HG03064 (cell line): ENCODE data around the gene GID8.
"Not testable (repeated sequence)": the region's sequence is repeated elsewhere in the genome, so short reads cannot be mapped to it uniquely, and the experiment has no call there.

Source experiments
- ATAC-seq: cut with Tn5 transposase; IDR thresholded peaks from one replicate; pipeline ENCODE4 v1.9.1; 2021; ENCODE audit warnings: low read depth; ENCODE audit not compliant: unreplicated experiment

Gene GID8

DNA sequence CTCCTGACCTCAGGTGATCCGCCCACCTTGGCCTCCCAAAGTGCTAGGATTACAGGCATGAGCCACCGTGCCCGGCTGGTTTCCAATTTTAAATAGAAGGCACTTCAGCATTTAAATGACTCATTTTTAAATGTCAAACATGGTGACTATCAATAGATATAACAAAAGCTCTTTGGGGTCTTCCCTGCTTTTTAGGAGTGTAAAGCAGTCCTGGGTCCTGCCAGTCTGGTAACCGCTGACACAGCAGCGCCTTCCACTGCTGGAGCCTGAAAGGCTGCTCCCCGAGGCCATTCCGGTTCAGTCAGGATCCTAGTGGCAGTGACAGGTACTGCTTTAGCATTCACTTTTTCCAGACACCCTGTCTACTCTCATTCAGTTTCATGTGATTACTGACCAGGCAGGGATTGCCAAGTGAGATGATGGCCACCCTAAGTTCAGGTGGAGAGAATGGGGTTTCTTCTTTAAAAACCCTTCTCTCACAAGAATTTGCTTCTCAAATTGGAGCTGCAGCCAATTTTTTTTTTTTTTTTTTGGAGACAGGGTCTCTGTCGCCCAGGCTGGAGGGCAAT, 16.7 kb upstream of the GID8 start:
- ATAC-seq = no peak

DNA sequence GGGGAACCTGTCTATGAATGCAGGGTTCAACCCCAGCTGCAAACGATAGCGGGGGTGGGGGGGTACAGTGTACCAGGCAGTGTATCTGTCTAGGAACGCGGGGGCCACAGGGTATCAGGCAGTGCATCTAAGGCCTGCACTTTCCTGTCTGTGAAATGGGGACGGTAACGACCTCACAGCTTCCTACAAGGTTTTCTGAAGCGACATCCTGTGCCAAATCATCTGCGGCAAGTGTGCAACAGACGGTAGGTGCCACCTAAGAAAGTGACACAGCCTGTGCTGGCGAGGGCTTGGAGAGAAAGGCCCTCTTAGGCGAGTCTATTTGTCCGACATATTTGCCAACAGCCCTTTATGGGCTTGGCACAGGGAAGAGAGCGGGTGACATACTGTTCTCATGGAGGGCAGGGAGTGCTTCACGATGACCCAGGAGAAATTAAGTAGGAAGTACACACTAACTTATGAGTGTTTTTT, 15.5 kb upstream of the GID8 start:
- no peak for ATAC-seq

DNA sequence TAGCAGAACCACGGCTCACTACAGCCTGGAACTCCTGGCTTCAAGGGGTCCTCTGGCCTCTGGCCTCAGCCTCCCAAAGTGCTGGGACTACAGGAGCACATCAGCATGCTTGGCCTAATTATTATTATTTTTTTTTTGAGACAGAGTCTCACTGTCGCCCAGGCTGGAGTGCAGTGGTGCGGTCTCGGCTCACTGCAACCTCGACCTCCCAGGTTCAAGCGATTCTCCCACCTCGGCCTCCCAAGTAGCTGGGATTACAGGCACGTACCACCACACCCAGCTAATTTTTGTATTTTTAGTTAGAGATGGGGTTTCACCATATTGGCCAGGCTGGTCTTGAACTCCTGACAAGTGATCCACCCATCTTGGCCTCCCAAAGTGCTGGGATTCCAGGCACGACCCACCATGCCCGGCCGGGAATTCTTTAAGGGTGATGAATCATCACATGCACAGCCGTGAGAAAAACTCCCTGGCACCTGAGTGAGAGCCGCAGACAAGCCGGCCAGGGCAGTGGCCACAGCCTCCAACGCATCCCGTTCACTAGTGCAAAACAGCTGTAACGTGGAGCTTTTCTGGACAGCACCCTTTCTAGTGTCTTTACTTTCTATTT, 14.8 kb upstream of the GID8 start:
- ATAC-seq = not testable (repeated sequence)

DNA sequence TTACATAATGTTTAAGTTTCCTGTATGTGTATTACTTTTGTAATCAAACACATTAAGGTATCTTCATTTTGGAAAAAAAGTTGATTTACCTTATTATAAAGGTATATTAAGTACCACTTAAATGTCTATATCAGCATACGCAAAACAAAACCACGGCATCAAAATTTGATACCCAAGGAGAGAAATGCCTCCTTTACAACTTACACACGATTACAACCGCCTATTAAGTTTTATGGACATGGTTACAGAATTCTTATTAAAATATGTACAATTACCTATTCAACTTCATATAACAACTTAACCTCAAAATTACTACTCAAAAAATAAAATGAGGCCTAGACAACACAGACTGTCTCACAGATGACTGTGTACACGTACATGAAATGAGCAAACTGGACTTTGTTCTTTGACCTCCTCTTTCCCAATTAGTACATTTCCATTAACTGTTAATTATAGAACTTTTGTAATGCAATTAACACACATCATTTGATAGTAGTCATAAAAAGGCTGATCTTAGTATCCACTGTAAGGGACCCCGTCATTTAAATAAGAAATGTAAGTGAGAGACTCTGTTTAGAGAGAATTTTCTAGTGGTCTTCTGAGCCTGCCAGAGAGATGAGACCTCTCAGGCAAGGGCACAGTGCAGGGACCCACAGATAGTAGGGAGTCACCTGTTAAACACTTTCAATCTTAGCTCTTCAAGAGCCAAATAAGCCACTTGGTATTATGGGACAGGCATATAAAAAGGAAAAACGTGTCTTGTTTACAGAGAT, 14.1 kb upstream of the GID8 start:
- no peak for ATAC-seq

DNA sequence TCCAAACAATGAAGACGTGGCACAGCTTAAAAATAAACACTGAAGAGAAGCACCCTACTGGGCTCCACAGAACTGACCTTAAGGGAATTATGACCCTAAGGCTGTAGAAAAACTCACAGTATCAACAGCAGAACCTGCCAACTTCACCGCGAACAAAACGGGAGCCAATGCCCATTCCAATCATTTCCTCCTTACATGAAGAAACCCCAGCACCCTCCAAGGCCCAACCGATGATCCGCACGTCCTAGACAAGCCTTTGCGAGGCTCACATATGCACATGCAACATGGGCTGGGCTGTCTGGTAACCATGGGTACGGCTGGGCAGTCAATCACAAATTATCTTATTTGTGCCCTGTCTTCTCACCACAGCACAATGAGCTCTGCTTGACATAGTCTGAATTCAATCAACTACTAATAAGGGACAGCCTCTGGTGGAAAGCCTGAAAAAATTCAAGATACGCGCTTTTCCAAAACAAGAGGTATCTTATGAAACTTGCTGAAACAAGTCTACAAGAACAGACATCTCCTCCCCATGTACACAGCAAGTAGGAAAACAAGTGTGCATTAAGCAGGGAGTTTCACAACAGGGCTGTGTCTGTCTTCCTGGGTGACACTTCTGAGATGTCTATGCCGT, 13.4 kb upstream of the GID8 start:
- no peak for ATAC-seq

DNA sequence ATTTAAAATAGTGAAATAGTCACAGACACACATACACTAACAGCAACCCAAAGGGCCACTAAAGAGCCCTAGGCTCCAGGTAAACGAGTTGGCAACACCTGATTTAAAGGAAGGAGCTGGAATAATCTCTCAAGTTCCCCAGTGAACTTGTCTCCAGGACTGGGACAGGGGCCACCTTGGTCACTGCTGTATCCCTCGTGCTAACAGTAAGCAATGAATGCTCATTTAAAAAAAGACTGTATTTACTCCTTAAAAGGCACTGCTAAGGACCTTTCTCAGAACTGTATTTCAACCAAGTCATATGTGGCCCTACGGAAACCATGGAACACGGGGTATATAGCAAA, 12.9 kb upstream of the GID8 start:
- ATAC-seq = no peak

DNA sequence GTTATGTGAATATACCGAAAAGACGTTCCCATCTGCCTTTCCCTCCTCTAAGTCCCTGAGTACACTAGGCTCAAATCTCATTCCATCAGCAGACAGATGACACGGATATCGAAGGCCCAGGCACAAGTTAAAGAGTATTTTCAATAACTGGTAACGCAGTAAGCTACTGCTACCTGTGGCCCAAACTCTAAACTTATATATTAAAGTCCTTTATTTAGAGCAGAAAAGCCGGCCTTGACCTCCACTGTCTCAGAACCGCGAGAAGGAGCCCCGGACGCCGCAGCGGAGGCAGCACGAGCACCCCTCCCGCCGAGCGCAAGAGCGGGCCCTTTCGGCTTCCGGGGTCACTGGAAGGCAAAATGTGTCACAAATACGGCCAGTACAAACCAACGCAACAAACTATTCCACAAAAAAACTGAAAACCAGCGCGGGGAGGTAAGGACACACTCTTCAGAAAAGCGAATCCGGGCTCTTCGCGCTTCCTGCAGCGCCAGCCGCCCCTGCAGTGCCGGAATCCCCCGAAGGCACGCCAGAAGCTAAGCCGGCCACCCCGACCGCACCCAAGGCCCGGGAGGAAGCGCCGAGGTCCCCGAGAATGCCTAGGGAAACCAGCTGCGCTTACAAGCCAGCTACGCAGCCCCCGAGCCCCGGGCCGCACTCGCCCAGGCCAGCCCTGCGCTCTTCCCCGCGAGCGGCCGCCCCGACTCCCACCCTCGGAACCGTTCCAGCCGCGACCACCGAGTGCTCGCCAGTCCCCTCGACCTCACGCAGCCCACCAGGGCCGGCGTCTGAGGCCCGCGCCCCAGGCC, 12.3 kb upstream of the GID8 start:
- peak; percentile 16 for ATAC-seq

DNA sequence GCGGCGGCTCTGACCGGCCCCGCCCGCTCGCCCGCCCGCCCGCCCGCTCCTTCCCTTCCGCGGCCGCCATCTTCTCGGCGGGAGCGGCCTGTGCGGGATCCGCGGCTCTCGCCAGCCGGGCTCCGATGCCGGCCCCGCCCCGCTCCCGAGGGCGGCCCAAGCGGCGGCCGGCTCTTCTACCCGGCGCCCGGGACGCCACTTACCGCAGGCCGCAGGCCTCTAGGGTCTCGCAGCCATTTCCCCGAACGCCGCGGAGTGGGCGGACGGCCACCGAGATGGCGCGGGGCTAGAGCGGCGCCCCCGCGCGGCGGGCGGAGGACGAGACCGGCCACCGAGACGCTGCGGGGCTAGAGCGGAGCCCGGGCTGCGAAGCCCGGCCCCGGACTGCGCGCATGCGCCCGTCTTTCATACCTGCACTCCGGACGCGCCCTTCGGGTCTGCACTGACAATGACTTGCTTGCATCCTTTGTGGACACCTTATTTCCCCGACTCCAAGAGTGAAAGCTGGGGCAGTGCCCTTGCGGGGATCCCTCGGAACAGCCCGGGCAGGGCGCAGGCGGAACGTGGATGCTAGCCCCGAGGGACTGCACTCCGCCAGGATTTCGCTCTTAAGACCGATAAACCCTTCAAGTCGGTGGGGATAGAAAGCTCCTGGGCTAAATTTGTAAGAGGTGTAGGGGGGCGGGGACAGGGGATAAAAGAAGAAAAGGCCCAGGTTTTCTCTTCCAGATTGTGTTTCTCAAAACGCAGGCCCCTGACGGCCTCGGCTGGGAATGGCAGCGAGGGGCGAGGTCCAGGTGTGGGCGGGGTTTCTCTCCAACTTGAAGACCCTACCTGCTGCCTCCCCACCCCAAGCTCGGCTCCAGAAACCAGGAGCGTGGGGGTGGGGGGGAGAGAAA, 11.5 kb upstream of the GID8 start, which contains the start of gene DIDO1:
Gene DIDO1 (minus strand): TSS at position 277 of the 899 bp plus-strand sequence.
- peak; percentile 54 for ATAC-seq

DNA sequence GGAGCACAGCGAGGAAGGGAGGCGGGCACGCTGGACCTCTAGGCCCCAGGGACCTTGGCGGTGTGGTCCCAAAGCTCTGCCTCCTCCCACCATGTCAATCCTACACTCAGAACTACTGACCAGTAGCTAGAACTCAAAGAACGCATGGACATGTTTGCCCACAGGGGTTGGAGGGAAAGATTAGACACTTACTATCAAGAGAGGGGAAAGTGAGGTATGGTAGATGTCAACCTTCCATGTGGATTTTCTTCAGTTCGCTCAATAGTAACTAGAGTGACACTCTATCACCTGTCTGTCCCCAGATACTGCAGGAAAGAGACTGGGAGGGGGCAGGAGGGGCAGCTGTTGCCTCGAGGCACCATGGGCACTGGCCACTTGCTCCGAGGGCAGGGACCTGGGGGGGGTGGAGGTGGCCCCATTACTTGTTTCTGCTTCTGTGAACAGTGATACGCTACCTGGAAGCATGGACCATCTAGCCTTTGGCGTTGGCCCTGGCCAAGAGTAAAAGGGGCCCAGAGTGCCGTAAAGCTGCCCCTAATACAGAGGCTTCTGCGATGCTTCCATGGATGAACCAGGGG, 10.7 kb upstream of the GID8 start:
- no peak for ATAC-seq

DNA sequence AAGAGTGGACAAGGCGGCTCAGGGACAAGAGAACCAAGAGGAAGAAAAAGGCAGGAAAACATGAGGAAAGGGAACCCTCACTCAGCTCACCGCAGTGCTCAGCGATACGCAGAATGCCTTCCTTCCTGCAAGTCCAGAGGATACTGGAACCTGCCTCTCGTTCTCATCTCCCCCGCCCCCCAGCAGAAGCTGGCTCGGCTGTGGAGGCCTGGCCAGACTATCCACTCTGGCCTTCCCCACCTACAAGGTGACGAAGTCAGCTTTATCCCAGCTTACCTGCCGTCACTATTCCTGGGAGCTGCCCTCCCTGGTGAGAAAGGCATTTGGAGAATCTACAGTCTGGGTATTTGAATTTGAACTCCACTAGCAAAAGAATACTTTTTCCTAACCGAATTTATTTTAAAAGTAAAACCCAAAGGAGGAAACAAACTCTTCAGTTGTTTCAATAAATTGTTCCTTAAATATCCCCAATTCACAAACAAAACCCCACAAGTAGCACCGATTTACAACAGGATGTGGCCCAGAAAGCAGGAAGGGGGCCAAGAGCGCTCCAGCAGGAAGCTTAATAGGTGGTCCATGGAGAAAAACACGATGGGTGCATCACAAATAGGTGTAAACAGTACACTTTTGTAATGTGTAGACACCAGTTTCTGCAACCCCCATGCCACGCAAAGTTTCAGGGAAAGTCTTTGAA, 9.6 kb upstream of the GID8 start:
- no peak for ATAC-seq

DNA sequence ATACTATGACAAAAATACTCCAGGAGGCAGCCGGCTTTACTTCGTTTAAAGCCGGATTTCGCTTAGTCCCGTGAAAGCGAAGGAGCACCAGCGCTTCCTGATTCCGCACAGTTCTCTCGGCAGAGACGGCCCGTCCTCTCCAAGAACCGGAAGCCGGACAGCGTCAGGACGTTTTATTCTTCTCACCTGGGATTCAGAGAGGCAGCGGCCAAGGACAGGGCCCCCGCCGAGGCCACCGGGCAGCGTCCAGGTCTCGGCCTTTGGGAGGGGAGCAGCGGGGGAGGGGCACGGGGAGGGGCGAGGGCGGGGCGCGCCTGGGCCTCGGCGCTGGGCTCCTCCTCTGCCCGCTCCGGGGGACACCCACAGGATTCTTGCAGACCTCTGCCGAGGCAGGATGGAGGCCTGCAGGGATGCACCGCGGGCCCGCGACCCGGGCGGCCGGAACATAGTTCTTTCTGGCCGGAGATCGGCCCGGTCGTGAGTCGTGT, 8.9 kb upstream of the GID8 start:
- no peak for ATAC-seq

DNA sequence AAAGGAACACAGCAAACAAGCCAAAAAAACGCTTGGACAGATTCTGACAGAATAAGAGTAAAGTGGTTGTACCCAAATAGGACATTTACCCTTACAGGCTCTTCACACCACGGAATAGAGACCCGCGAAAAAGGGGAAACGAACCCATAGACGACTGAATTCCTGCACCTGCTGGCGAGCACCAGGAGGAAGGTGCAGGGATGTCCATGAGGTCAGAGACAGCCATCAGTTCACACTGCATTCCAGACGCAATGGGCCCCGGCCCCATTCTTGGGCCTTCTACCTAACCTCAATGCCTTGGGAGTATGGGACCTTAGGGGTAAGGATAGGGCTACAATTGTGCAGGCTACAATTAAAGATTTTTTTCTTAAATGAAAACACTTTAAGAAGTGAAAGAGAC, 6.5 kb upstream of the GID8 start:
- ATAC-seq = no peak

DNA sequence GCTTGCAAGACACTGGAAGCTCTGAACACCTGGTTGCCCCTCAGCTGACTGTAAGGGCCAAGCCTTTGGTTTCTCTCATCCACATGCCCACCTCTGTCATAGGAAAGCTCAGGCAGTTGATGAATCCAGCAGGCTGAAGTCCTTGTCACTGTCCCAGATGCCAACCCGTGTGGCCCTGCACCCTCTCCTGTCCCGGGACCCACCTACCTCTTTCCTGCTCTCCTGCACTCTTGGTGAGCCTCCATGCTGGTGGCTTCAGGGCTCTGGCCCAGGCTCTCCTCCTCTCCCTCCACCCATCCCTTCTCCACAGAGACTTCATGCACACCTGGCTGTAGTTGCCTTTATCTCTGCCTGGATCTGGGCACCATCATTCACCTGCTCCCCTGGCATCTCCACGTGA, 4.0 kb upstream of the GID8 start:
- ATAC-seq = no peak

DNA sequence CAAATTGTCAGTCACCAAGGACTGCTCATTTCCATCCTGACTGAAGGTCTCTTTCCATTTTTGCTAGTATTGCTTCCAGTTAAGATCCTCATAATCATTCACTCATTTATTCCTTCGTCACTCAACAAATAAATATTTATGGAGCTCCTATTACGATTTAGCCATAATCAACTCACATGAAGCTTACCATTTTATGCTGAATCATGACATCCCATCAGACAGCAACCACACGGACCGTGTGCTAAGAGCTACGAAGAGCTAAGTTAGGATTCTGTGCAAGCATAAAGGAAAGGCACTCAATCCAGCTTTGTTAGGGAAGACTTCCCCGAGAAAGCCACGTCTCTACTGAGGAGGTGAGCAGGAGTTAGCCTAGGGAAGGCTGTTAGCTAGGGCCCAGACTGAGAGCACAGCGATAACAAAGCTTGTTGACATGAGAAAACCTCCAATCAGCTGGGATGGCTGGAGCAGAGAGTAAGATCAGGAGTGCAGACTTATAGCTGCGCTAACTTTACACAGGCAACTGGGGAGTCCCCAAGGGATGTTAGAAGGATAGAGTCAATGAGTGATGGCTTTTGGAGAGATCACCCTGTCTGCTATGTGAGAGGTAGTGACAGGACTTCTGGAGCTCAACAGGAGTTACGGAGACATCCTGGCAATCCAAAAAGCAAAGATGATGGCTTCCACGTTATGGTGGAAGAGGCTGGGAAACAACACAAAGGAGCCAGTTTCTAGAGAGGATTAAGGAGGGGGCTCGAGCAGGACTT, 2.6 kb upstream of the GID8 start:
- no peak for ATAC-seq

DNA sequence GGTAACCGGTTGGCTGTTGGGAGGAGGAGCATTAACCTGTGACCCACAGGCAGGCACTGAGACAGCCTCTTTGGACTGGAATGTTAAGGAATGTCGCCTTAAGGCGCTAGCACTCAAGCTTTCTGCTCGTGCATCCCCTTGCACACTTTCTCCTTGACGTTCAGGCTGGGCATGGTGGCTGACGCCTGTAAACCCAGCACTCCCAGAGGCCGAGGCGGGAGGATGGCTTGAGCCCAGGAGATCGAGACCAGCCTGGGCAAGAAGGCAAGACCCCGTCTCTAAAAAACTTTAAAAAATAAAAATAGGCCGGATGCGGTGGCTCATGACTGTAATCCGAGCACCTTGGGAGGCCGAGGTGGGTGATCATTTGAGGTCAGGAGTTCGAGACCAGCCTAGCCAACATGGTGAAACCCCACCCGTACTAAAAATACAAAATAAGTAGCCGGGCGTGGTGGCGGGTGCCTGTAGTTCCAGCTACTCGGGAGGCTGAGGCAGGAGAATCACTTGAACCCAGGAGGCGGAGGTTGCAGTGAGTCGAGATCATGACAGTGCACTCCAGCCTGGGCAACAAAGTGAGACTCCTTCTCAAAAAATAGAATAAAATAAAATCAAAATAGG, 1.9 kb upstream of the GID8 start:
- no peak for ATAC-seq

DNA sequence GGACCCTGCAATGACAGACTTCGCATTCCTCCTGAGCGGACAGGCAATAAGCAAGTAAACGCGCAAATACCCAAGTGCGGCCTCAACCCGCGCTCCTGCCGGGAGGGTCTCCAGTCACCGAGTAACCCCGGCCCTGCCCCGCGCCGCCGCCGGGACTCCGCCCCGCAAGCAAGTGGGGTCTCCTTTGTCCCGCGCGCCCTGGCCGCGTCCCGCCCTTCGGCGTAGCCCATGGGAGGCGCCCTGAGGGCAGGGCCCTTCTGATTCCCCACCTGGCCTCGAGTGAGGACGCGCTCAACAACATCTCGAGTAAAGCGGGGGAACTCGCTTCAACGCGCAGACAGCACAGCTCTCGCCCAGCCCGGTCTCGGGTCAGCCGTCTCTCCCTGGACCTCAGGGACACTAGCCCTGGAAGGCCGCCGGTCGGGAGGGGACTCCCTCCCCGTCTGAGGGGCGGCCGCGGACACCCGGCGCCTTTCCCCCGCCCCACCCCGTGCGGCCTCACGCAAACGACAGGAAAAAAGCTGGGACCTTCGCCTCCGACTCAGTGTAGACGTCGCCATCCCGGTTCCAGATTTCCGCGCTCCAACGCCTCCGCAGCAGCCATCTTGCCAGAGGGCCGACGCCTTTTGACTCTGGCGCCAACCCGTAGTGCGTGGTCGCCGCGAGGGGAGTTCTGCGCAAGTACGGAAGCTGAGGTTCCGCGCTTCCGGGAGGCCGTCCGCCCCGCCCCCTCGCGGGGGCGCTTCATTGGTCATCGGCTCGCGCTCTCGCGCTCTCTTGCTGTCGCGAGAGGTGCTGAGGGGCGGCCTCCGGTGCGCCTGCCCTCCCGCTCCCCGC, 461 bp upstream of the GID8 start:
- ATAC-seq = peak; percentile 76

DNA sequence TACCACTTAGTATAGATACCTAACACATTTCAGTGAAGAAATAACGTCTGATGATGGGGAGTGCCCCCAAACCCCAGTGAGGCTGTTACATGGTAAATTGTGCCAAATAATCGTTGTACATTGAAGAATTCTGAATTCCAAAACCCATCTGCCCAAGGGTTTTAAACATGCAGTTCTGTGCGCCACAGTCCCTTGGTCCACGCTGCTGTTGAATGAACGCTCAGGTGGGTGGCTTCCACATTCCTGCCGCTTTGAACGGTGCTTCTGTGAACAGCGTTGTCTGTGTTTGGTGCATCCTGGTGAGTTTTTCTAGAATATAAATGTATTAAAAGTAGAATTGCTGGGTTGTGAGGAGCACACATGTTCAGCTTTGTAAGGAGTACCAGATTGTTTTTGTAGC, 2.9 kb downstream of the GID8 start:
- ATAC-seq = no peak
